Measurements from ENCODE around the gene RNF126. TPM values are rescaled to one million over a fixed set of nuclear protein-coding genes. Genes with fewer than 3 reads are reported as not detected.
A peak's percentile ranks its signal among the peaks of the same experiment; 100 is the strongest.

The RNF126 gene
- total and polyA plus RNA-seq, 12 donors = 20.3 to 46.1 (median 25.0) TPM

DNA sequence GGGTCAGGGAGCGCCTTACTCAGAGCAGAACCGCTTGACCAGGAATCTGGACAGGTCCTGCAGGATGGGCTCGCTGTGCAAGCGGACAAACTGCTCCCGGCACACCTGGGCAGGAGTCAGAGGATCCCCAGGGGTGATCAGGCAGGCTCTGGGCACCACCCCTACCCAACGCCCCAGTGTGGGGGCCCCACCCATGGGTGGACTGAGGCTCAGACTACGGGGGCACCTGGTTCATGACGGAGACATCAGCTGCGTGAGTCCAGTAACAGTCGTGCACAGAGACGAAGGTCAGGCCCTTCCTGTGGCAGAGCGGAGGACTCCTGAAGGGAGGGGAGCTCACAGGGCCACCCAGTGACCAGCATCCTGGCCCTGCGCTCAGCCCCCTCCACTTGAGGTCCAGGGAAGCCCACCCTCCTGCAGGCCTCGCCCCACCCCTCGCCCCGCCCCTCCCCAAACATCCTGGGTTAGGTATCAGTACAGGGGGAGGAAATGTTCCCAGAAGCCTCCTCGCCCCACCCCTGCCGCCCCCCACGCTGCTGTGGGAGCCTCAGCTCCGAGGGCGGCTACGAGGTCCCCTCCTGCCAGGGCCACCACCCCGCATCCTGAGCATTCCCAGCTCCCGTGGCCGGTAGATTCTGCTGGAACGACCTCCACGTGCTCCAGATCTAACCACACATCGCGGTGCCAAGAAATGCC, 45.3 kb downstream of the RNF126 start:
- Histone ChIP-seq H3K4me3 (no peak overlapping the region), H3K27me3 (peaks cover 0 to 8% (median 0%) of the 10 kb centered on the region in 7 donors), H3K36me3 (peaks cover 0 to 55% (median 42%) of the 10 kb centered on the region in 9 donors), H3K9me3 (no peaks in the 10 kb centered on the region), H3K4me1 (peaks cover 0 to 3% (median 0%) of the 10 kb centered on the region in 9 donors), H3K27ac (no peak overlapping the region)
- WGBS, 2 donors = 89 to 91% methylated on average over 29 of the region's 29 CpGs
- DNase-seq = no peak
- intact Hi-C loops (cut with DNase I) = no loop called here
- TF ChIP-seq, protein P1, sequence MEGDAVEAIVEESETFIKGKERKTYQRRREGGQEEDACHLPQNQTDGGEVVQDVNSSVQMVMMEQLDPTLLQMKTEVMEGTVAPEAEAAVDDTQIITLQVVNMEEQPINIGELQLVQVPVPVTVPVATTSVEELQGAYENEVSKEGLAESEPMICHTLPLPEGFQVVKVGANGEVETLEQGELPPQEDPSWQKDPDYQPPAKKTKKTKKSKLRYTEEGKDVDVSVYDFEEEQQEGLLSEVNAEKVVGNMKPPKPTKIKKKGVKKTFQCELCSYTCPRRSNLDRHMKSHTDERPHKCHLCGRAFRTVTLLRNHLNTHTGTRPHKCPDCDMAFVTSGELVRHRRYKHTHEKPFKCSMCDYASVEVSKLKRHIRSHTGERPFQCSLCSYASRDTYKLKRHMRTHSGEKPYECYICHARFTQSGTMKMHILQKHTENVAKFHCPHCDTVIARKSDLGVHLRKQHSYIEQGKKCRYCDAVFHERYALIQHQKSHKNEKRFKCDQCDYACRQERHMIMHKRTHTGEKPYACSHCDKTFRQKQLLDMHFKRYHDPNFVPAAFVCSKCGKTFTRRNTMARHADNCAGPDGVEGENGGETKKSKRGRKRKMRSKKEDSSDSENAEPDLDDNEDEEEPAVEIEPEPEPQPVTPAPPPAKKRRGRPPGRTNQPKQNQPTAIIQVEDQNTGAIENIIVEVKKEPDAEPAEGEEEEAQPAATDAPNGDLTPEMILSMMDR (IDR thresholded peaks at IDR 0.05) = no peak
- ATAC-seq = peak in 1 of 8 donors; percentile 8

DNA sequence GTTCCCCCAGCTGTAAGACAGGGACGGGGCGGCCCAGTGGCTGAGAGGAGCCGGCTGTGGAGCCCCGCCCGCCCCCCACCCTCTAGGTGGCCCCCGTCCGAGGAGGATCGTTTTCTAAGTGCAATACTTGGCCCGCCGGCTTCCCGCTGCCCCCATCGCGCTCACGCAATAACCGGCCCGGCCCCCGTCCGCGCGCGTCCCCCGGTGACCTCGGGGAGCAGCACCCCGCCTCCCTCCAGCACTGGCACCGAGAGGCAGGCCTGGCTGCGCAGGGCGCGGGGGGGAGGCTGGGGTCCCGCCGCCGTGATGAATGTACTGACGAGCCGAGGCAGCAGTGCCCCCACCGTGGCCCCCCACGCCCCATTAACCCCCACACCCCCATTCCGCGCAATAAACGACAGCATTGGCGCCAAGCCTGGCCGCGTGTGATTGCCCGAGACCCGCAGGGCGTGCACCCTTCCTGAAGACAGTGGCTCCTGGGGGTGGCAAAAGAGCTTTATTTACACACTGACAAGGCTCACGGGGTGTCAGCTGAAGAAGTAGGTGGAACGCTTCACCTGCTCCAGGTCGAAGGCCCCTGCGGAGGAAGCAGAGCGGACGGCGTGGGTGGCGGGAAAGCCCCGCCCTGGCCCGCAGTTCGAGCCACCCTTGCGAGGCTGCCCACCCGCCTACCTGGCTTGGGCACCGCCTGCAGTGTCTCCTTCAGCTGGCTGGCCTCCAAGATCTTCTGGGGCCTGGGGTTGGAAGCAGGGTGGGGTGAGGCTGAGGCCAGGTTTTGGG, 46.1 kb downstream of the RNF126 start:
- intact Hi-C loops (cut with DNase I) = no loop called here
- H3K27me3 ChIP-seq = peaks cover 0 to 8% (median 0%) of the 10 kb centered on the region in 7 donors
- WGBS, 2 donors = 90 to 92% methylated on average over 48 to 58 of the region's 58 CpGs
- H3K4me1 ChIP-seq = peaks cover 0 to 3% (median 0%) of the 10 kb centered on the region in 9 donors
- DNase-seq = no peak
- TF ChIP-seq, protein P1 (IDR thresholded peaks at IDR 0.05) = no peak
- no peak for ATAC-seq
- no peaks in the 10 kb centered on the region for H3K9me3 ChIP-seq
- H3K27ac ChIP-seq = no peak overlapping the region
- no peak overlapping the region for H3K4me3 ChIP-seq
- H3K36me3 ChIP-seq = peaks cover 0 to 48% (median 34%) of the 10 kb centered on the region in 9 donors

DNA sequence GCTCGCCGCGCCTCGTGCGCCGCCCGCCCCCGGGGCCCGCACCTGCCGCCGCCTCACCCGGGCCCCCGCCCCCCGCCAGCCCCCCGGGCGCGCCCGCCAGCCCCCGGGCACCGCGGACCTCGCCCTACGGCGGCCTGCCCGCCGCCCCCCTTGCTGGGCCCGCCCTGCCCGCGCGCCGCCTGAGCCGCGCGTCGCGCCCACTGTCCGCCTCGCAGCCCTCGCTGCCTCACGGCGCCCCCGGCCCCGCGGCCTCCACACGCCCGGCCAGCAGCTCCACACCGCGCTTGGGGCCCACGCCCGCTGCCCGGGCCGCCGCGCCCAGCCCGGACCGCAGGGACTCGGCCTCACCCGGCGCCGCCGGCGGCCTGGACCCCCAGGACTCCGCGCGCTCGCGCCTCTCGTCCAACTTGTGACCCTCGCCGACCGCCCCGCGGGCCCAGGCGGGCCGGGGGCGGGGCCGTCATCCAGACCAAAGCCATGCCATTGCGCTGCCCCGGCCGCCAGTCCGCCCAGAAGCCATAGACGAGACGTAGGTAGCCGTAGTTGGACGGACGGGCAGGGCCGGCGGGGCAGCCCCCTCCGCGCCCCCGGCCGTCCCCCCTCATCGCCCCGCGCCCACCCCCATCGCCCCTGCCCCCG, 46.8 kb downstream of the RNF126 start:
- ATAC-seq = no peak

More for the DNA sequence above, 46.8 kb downstream of the RNF126 start:
- Histone ChIP-seq H3K4me1 (peaks cover 0 to 8% (median 3%) of the 10 kb centered on the region in 9 donors), H3K36me3 (peaks cover 0 to 41% (median 29%) of the 10 kb centered on the region in 9 donors), H3K27ac (no peak overlapping the region), H3K4me3 (no peak overlapping the region), H3K27me3 (peaks cover 0 to 8% (median 0%) of the 10 kb centered on the region in 7 donors), H3K9me3 (no peaks in the 10 kb centered on the region)
- no peak for DNase-seq
- intact Hi-C loops (cut with DNase I) = no loop called here
- TF ChIP-seq, protein P1 (IDR thresholded peaks at IDR 0.05) = no peak
- 14 to 19% methylated on average over 27 to 80 of the region's 97 CpGs for WGBS, 2 donors

All from heart right ventricle (tissue), 16 donors.